ENCODE data around the gene CCDC197.

Gene CCDC197

DNA sequence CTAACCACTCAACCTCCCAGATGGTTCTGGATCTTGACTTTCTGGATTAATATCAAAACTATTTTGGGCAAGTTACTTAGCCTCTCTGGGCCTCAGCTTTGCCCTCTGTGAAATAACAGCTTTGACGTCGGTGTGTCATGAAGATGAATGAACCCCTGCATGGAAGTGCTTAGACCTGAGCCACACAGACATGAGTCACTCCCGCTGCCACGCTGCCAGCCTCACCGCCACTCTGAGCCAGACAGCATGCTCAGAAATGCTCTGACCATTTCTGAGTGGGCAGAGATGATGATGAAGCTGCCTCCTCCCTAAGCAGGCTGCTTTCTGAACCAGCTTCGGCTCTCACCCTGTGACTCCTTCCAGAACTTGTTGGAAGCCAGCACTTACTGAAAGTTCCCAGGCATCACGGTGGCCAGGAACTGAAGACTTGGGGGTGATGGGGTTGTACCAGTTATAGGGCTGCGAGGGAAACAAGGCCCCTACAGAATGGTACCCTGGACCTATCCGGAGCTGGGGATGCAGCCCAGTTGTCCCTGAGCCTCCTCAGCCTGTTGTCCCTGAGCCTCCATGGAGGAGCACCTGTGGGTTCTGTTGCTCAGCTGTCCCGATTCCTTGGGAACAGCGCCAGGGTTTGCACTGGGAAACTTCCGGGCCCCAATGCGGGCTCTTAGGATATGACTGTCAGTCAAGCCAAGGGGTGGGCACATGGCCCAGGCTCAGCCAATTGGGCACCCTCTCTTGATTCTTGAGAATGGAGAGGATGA, 2.0 kb upstream of the CCDC197 start:
- Histone ChIP-seq H4K20me1 (ENCODE audit: insufficient read depth, low read length) (no peaks in the 10 kb centered on the region), H3K9ac (ENCODE audit: low read length) (no peak overlapping the region), H3K36me3 (replicated peaks; ENCODE audit: insufficient read depth, low read length) (no peaks in the 10 kb centered on the region), H3F3A (ENCODE audit: insufficient read depth, low read length) (no peaks in the 10 kb centered on the region), H3K4me2 (ENCODE audit: low read depth, low read length) (no peak overlapping the region), H3K79me2 (ENCODE audit: low read length) (no peaks in the 10 kb centered on the region), H2AFZ (ENCODE audit: low read length) (no peak overlapping the region), H3K27me3 (replicated peaks; ENCODE audit: insufficient read depth, low read length) (no peaks in the 10 kb centered on the region), H3K4me3 (ENCODE audit: low read length) (no peak overlapping the region), H3K27ac (ENCODE audit: low read length) (no peak overlapping the region), H3K4me1 (ENCODE audit: low read length) (peaks cover 5% of the 10 kb centered on the region; the same call in 1 of the 2 replicates), H3K9me3 (replicated peaks; ENCODE audit: insufficient read depth, low read length) (no peaks in the 10 kb centered on the region), H3K9me2 (replicated peaks; ENCODE audit: insufficient read depth, low read length) (no peaks in the 10 kb centered on the region)
- no peak for DNase-seq
- TF ChIP-seq EZH2 (optimal IDR thresholded peaks at IDR 0.05; ENCODE audit: low read depth, low read length): no peak
- no peak for TF ChIP-seq EZH2phosphoT487 (IDR thresholded peaks at IDR 0.05; ENCODE audit: low read length)
- TF ChIP-seq, protein P1, sequence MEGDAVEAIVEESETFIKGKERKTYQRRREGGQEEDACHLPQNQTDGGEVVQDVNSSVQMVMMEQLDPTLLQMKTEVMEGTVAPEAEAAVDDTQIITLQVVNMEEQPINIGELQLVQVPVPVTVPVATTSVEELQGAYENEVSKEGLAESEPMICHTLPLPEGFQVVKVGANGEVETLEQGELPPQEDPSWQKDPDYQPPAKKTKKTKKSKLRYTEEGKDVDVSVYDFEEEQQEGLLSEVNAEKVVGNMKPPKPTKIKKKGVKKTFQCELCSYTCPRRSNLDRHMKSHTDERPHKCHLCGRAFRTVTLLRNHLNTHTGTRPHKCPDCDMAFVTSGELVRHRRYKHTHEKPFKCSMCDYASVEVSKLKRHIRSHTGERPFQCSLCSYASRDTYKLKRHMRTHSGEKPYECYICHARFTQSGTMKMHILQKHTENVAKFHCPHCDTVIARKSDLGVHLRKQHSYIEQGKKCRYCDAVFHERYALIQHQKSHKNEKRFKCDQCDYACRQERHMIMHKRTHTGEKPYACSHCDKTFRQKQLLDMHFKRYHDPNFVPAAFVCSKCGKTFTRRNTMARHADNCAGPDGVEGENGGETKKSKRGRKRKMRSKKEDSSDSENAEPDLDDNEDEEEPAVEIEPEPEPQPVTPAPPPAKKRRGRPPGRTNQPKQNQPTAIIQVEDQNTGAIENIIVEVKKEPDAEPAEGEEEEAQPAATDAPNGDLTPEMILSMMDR (IDR thresholded peaks at IDR 0.05; ENCODE audit: low read length): no peak

DNA sequence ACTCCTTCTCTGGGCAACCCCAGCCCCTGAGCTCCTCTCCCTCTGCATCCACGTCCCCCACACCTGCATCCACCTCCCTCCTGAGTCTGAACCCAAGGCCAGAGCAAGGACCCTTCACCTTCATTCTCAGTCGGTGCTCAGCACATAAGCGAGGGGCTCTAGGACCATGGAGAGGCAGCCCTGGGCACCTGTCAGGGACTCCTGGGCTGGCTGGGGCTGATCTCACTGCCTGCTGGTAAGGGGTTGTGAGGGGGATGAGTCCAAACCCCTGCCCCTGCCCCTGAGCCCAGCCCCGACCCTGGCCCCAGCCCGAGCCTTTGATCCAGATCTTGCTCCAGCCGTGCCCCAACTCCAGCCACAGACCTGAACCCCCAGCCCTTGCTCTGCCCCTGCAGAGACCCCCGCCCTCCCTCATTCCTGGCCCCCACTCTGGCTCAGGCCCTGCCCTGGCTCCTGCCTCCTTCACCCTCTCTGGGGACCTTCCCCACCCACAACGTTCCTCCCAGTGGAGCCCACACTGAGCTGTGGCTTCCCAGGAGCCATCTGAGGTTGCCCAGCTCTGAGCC, 888 bp upstream of the CCDC197 start:
- Histone ChIP-seq H3F3A (ENCODE audit: insufficient read depth, low read length) (no peaks in the 10 kb centered on the region), H3K27me3 (replicated peaks; ENCODE audit: insufficient read depth, low read length) (no peaks in the 10 kb centered on the region), H3K4me3 (ENCODE audit: low read length) (no peak overlapping the region), H3K4me2 (ENCODE audit: low read depth, low read length) (no peak overlapping the region), H3K9me3 (replicated peaks; ENCODE audit: insufficient read depth, low read length) (no peaks in the 10 kb centered on the region), H3K27ac (ENCODE audit: low read length) (no peak overlapping the region), H2AFZ (ENCODE audit: low read length) (no peak overlapping the region), H3K9me2 (replicated peaks; ENCODE audit: insufficient read depth, low read length) (no peaks in the 10 kb centered on the region), H3K36me3 (replicated peaks; ENCODE audit: insufficient read depth, low read length) (no peaks in the 10 kb centered on the region), H3K9ac (ENCODE audit: low read length) (no peak overlapping the region), H4K20me1 (ENCODE audit: insufficient read depth, low read length) (no peaks in the 10 kb centered on the region), H3K4me1 (ENCODE audit: low read length) (peaks cover 5% of the 10 kb centered on the region; the same call in 1 of the 2 replicates), H3K79me2 (ENCODE audit: low read length) (no peaks in the 10 kb centered on the region)
- no peak for TF ChIP-seq EZH2 (optimal IDR thresholded peaks at IDR 0.05; ENCODE audit: low read depth, low read length)
- TF ChIP-seq, protein P1 (IDR thresholded peaks at IDR 0.05; ENCODE audit: low read length): no peak
- no peak for TF ChIP-seq EZH2phosphoT487 (IDR thresholded peaks at IDR 0.05; ENCODE audit: low read length)
- no peak for DNase-seq

DNA sequence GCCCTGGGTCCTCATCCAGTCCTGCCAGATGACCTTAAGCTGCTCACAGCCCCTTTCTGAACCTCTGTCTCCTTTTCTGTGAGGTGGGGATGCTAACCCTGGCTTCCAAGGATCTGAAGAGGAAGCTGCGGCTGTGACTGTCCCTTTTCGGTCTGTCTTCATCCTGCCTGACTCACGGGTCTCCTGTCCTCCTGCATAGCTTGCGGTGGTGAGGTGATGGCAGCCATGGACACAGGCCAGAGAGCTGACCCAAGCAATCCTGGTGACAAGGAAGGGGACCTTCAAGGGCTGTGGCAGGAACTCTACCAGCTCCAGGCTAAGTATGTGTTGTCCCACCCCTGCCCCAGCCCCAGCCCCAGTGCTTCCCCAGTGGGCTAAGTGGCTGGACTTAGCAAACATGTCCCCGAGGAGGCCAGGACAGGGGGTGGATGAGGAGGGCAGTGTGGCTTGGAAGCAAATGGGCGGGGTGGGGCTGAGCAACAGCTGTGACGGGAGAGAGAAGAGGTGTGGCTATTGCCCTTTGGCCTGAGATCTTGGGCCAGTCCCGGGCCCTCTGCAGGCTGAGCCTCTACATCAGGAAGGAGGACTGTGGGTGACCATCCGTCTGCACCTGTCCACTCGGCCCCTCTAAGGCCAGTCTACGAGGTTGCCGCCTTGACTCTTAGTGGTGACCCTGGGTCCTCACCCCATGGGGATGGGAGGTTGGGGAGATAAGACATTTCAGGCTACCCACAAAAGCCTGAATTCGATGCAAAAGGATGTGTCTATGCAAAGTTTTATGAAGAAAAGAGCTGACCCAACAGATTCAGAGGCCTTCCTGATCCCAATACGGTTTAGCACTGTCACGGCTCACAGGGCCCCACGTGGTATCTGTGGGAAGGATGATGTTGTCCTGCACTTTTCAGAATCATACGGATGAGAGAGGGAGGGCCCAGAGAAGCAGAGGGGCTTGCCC, 1.1 kb downstream of the CCDC197 start:
- Histone ChIP-seq H3K27ac (ENCODE audit: low read length) (no peak overlapping the region), H3F3A (ENCODE audit: insufficient read depth, low read length) (no peaks in the 10 kb centered on the region), H3K79me2 (ENCODE audit: low read length) (no peaks in the 10 kb centered on the region), H3K9ac (ENCODE audit: low read length) (no peak overlapping the region), H2AFZ (ENCODE audit: low read length) (no peak overlapping the region), H3K4me1 (ENCODE audit: low read length) (peaks cover 5% of the 10 kb centered on the region), H4K20me1 (ENCODE audit: insufficient read depth, low read length) (no peaks in the 10 kb centered on the region), H3K27me3 (replicated peaks; ENCODE audit: insufficient read depth, low read length) (no peaks in the 10 kb centered on the region), H3K4me3 (ENCODE audit: low read length) (no peak overlapping the region), H3K36me3 (replicated peaks; ENCODE audit: insufficient read depth, low read length) (no peaks in the 10 kb centered on the region), H3K9me3 (replicated peaks; ENCODE audit: insufficient read depth, low read length) (no peaks in the 10 kb centered on the region), H3K4me2 (ENCODE audit: low read depth, low read length) (no peak overlapping the region), H3K9me2 (replicated peaks; ENCODE audit: insufficient read depth, low read length) (no peaks in the 10 kb centered on the region)
- TF ChIP-seq EZH2 (optimal IDR thresholded peaks at IDR 0.05; ENCODE audit: low read depth, low read length) (no peak), EZH2phosphoT487 (IDR thresholded peaks at IDR 0.05; ENCODE audit: low read length) (no peak)
- TF ChIP-seq, protein P1 (IDR thresholded peaks at IDR 0.05; ENCODE audit: low read length): no peak
- DNase-seq: no peak
